Keratinocyte (primary cell): Measurements from ENCODE around the gene XCR1. TPM values are rescaled to one million over a fixed set of nuclear protein-coding genes. Genes with fewer than 3 reads are reported as not detected.

Experiments used
- DNase-seq: peaks from one replicate; pipeline ENCODE4 v3.0.0-alpha.2; 2011; ENCODE audit warnings: low read depth, missing footprints, low spot score
- FAIRE-seq: peaks from 2 replicates; lab custom pipeline; 2011; peaks lifted over from hg19 to GRCh38; lab: Jason Lieb, UNC
- H2AFZ ChIP-seq: 2 replicates; pipeline ENCODE4 v1.6.0; 2012; ENCODE audit warnings: low read length, control low read depth, inconsistent platforms; ENCODE audit not compliant: control insufficient read depth
- H3K27ac ChIP-seq: 2 replicates; pipeline ENCODE4 v1.5.1; 2011; ENCODE audit warnings: low read length; ENCODE audit not compliant: control insufficient read depth, insufficient read depth
- H3K27me3 ChIP-seq: 3 replicates; pipeline ENCODE4 v1.6.0; 2011; ENCODE audit warnings: low read length; ENCODE audit not compliant: control insufficient read depth, insufficient read depth; ENCODE audit errors: extremely low read depth
- H3K36me3 ChIP-seq, 2 experiments: 2 replicates in 1 of 2; 3 replicates in 1 of 2; pipeline ENCODE4 v1.5.1; 2011; ENCODE audit warnings: low read length in 2 of 2, mild to moderate bottlenecking in 1 of 2; ENCODE audit not compliant: control insufficient read depth in 2 of 2, insufficient read depth in 2 of 2; ENCODE audit errors: extremely low read depth in 1 of 2
- H3K4me1 ChIP-seq: 3 replicates; pipeline ENCODE4 v1.5.1; 2011; ENCODE audit warnings: low read length; ENCODE audit not compliant: control insufficient read depth, insufficient read depth; ENCODE audit errors: extremely low read depth
- H3K4me2 ChIP-seq: 3 replicates; pipeline ENCODE4 v1.6.0; 2011; ENCODE audit warnings: low read depth, low read length; ENCODE audit not compliant: control insufficient read depth, insufficient read depth; ENCODE audit errors: extremely low read depth
- H3K4me3 ChIP-seq, 3 experiments: fragments of 200-600 bp in 1 of 3; sonication (generic) in 1 of 3; 2 replicates in 2 of 3; 3 replicates in 1 of 3; pipeline ENCODE4 v1.5.1; 2011 to 2016; ENCODE audit warnings: low read length in 3 of 3, mild to moderate bottlenecking in 3 of 3, control low read depth in 2 of 3, inconsistent platforms in 1 of 3, low read depth in 1 of 3, mixed read lengths in 1 of 3, mixed run types in 1 of 3, moderate library complexity in 1 of 3; ENCODE audit not compliant: control insufficient read depth in 2 of 3, insufficient read depth in 2 of 3; ENCODE audit errors: extremely low read depth in 1 of 3
- H3K79me2 ChIP-seq: 2 replicates; pipeline ENCODE4 v1.6.0; 2012; ENCODE audit warnings: low read length; ENCODE audit not compliant: control insufficient read depth, insufficient read depth
- H3K9ac ChIP-seq: 3 replicates; pipeline ENCODE4 v1.6.0; 2011; ENCODE audit warnings: low read length; ENCODE audit not compliant: control insufficient read depth, insufficient read depth; ENCODE audit errors: extremely low read depth
- H3K9me1 ChIP-seq: 3 replicates; pipeline ENCODE4 v1.6.0; 2011; ENCODE audit warnings: low read length; ENCODE audit not compliant: control insufficient read depth, insufficient read depth; ENCODE audit errors: extremely low read depth
- H3K9me3 ChIP-seq: 2 replicates; pipeline ENCODE4 v1.5.1; 2012; ENCODE audit warnings: low read depth, low read length; ENCODE audit not compliant: control insufficient read depth
- H4K20me1 ChIP-seq: 3 replicates; pipeline ENCODE4 v1.6.0; 2011; ENCODE audit warnings: low read length; ENCODE audit not compliant: control insufficient read depth, insufficient read depth; ENCODE audit errors: extremely low read depth
- CTCF ChIP-seq, 3 experiments: IDR thresholded peaks in 1 of 3; conservative IDR thresholded peaks in 1 of 3; optimal IDR thresholded peaks in 1 of 3; 2 replicates in 2 of 3; 3 replicates in 1 of 3; pipeline versions ENCODE3 to v1.5.1; 2011; ENCODE audit warnings: low read length in 3 of 3, mild to moderate bottlenecking in 3 of 3, moderate library complexity in 2 of 3, control low read depth in 1 of 3, inconsistent platforms in 1 of 3; ENCODE audit not compliant: insufficient read depth in 2 of 3; ENCODE audit errors: extremely low read depth in 1 of 3
- EZH2 ChIP-seq: IDR thresholded peaks from one replicate; pipeline ENCODE4 v1.6.1; 2012; ENCODE audit warnings: inconsistent platforms, mild to moderate bottlenecking, low read length, moderate library complexity
- dilution Hi-C: fragments of 300-500 bp; cut with MboI; formaldehyde crosslinking; loops from one replicate; pipeline ENCODE4 v1.7.0; 2020; ENCODE audit warnings: low sequenced_read_pairs; ENCODE audit not compliant: extremely low pct_ligation_motif_present
- polyA plus RNA-seq, 5 experiments: library from polyadenylated mRNA; depleted of rRNA in 3 of 5; stranded (reverse) in 3 of 5; stranded (forward) in 1 of 5; unstranded in 1 of 5; fragments of >200 nt; gene quantifications; 1 replicate in 1 of 5; 2 replicates in 3 of 5; 3 replicates in 1 of 5; pipeline versions ENCODE4 v1.2.1 to v1.2.3, GENCODE V29; 2011 to 2012; ENCODE audit warnings: missing spikeins in 2 of 5, low read depth in 1 of 5, low replicate concordance in 1 of 5

Gene XCR1
- polyA plus RNA-seq, 1 donor (not counting 4 experiments of a cell fraction or from before 2014, with no cell fraction given), result 0.01 TPM

- Histone ChIP-seq H3K79me2 (no peaks in the 10 kb centered on the region), H2AFZ (no peak overlapping the region), H3K27ac (no peak overlapping the region), H4K20me1 (no peaks in the 10 kb centered on the region), H3K4me3 (no peak overlapping the region), H3K4me2 (no peak overlapping the region), H3K4me1 (no peaks in the 10 kb centered on the region), H3K36me3 (no peaks in the 10 kb centered on the region), H3K9ac (no peak overlapping the region), H3K27me3 (no peaks in the 10 kb centered on the region), H3K9me3 (peaks cover 3% of the 10 kb centered on the region), H3K9me1 (no peaks in the 10 kb centered on the region)
- TF ChIP-seq CTCF (optimal IDR thresholded peaks at IDR 0.05 in 1 of 3, IDR thresholded peaks at IDR 0.05 in 1 of 3, conservative IDR thresholded peaks at IDR 0.05 in 1 of 3; ENCODE audit: extremely low read depth in 1 of 3, insufficient read depth in 2 of 3, low read length in 3 of 3) (no peak), EZH2 (no peak)
- dilution Hi-C loops, result no loop called here
- FAIRE-seq, result no peak
- no peak for DNase-seq
Measured at GRCh38 chr3:46031747-46032146, 4.5 kb upstream of the XCR1 start.

- Histone ChIP-seq H3K36me3 (no peaks in the 10 kb centered on the region), H3K9ac (no peak overlapping the region), H4K20me1 (no peaks in the 10 kb centered on the region), H3K4me3 (no peak overlapping the region), H3K4me1 (no peaks in the 10 kb centered on the region), H3K9me3 (peaks cover 3% of the 10 kb centered on the region), H3K79me2 (no peaks in the 10 kb centered on the region), H3K4me2 (no peak overlapping the region), H3K27ac (no peak overlapping the region), H2AFZ (no peak overlapping the region), H3K27me3 (no peaks in the 10 kb centered on the region), H3K9me1 (no peaks in the 10 kb centered on the region)
- dilution Hi-C loops, result no loop called here
- FAIRE-seq, result no peak
- TF ChIP-seq CTCF (optimal IDR thresholded peaks at IDR 0.05 in 1 of 3, IDR thresholded peaks at IDR 0.05 in 1 of 3, conservative IDR thresholded peaks at IDR 0.05 in 1 of 3; ENCODE audit: extremely low read depth in 1 of 3, insufficient read depth in 2 of 3, low read length in 3 of 3) (no peak), EZH2 (no peak)
- DNase-seq, result no peak
Measured at GRCh38 chr3:46031269-46031668, 4.0 kb upstream of the XCR1 start.
